Body of pancreas (tissue), 4 donors: Measurements from ENCODE around the gene SLC19A1.

Experiments used
- POLR2A ChIP-seq, 3 donors: fragments of 450-650 bp; IDR thresholded peaks; one replicate each; pipeline ENCODE4 v1.6.1; 2016; ENCODE audit warnings: antibody characterized with exemption in 3 of 3, mild to moderate bottlenecking in 2 of 3
- TF ChIP-seq, protein P1 (sequence below), 7 experiments: fragments of 450-650 bp in 4 of 7; fragments of 200-600 bp in 3 of 7; sonication (generic) in 3 of 7; IDR thresholded peaks; one replicate each; pipeline ENCODE4 v1.5.1; 2016 to 2019; ENCODE audit warnings: antibody characterized with exemption in 7 of 7

DNA sequence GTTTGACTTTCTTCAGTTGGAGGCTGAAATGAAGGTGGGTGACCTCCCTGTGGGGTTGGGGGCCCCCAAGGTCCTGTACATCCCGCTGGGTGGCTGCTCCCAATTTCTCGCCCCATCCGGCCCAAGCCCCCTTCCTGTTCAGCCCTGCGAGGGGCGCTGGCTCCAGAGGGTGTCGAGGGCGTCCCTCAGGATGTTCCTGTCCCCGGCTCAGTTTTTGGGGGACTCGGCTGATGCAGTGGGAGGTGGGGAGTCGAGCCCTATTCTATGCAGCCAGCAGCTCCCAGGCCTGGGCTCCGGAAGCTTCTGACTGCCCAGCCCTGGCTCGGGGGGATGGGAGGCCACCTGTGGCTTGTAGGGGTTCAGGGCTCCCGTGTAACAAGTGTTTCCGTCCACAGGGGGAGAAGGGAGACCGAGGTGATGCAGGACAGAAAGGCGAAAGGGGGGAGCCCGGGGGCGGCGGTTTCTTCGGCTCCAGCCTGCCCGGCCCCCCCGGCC lies 38.2 kb downstream of the SLC19A1 start:
- TF ChIP-seq, protein P1, sequence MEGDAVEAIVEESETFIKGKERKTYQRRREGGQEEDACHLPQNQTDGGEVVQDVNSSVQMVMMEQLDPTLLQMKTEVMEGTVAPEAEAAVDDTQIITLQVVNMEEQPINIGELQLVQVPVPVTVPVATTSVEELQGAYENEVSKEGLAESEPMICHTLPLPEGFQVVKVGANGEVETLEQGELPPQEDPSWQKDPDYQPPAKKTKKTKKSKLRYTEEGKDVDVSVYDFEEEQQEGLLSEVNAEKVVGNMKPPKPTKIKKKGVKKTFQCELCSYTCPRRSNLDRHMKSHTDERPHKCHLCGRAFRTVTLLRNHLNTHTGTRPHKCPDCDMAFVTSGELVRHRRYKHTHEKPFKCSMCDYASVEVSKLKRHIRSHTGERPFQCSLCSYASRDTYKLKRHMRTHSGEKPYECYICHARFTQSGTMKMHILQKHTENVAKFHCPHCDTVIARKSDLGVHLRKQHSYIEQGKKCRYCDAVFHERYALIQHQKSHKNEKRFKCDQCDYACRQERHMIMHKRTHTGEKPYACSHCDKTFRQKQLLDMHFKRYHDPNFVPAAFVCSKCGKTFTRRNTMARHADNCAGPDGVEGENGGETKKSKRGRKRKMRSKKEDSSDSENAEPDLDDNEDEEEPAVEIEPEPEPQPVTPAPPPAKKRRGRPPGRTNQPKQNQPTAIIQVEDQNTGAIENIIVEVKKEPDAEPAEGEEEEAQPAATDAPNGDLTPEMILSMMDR (IDR thresholded peaks at IDR 0.05), result no peak
- TF ChIP-seq POLR2A (IDR thresholded peaks at IDR 0.05), result no peak
